Naive B cell (primary cell): ENCODE data around the gene MKS1. TPM values are rescaled to one million over a fixed set of nuclear protein-coding genes. Genes with fewer than 3 reads are reported as not detected.
A peak's percentile ranks its signal among the peaks of the same experiment; 100 is the strongest.

Source experiments
- ATAC-seq, 2 donors: fragments of 150-1000 bp; cut with Tn5 transposase; 2 replicates each; pipeline ENCODE4 v1.10.0; 2021; ENCODE audit warnings: low read depth in 2 of 2, mild to moderate bottlenecking in 2 of 2, moderate library complexity in 2 of 2
- DNase-seq: peaks from one replicate; pipeline ENCODE4 v3.0.0; 2022
- H3K27ac Mint-ChIP-seq, 6 donors: one replicate each; pipeline ENCODE4 v1.8.0; 2020 to 2022; ENCODE audit warnings: mild to moderate bottlenecking in 6 of 6, mixed read lengths in 6 of 6, moderate library complexity in 5 of 6, inconsistent platforms in 2 of 6
- H3K27me3 Mint-ChIP-seq, 3 donors: one replicate each; pipeline ENCODE4 v1.8.0; 2021 to 2022; ENCODE audit warnings: mixed read lengths in 3 of 3, mild to moderate bottlenecking in 1 of 3
- H3K36me3 Mint-ChIP-seq, 2 donors: one replicate each; pipeline ENCODE4 v1.8.0; 2020 to 2022; ENCODE audit warnings: mixed read lengths in 2 of 2, inconsistent platforms in 1 of 2, mild to moderate bottlenecking in 1 of 2
- H3K4me1 Mint-ChIP-seq, 3 donors: one replicate each; pipeline ENCODE4 v1.8.0; 2020 to 2022; ENCODE audit warnings: mixed read lengths in 3 of 3, inconsistent platforms in 1 of 3, mild to moderate bottlenecking in 1 of 3, moderate library complexity in 1 of 3
- H3K4me3 Mint-ChIP-seq, 8 donors: one replicate each; pipeline ENCODE4 v1.8.0; 2020 to 2022; ENCODE audit warnings: mild to moderate bottlenecking in 8 of 8, mixed read lengths in 8 of 8, moderate library complexity in 8 of 8, inconsistent platforms in 2 of 8
- H3K9me3 Mint-ChIP-seq, 7 donors: one replicate each; pipeline ENCODE4 v1.8.0; 2020 to 2022; ENCODE audit warnings: mixed read lengths in 7 of 7, mild to moderate bottlenecking in 5 of 7, inconsistent platforms in 2 of 7, moderate library complexity in 1 of 7
- polyA plus RNA-seq, 6 donors: library from polyadenylated mRNA; unstranded; fragments of 300-500 nt; fragmentation: Illumina TruSeq; gene quantifications; one replicate each; pipeline ENCODE4 v1.2.3, GENCODE V29; 2021; ENCODE audit warnings: low read depth in 6 of 6

Gene MKS1
- polyA plus RNA-seq, 6 donors from 2014 or later: 2.1 to 7.0 (median 3.7) TPM

DNA sequence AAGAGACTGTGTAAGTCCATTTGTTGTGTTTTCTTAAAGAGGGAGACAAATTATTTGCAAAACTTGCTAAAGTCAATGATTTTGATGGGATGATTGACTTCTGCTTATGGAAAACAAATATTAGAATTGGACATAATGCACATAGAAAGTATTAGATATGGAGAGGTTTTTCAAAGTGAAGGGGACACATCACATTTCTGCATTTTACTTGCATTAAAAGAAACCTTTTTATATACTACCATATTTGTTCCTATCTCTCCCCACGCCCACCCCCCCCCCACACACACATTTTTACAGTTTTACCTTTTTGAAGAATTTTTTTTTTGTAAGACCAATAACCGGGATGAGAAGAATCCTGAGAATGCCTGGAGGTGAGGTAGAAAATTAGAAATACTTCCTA is 60.9 kb downstream of the MKS1 start:
- no peak overlapping the region for H3K27ac Mint-ChIP-seq
- H3K4me1 Mint-ChIP-seq: peaks cover 6 to 10% (median 9%) of the 10 kb centered on the region in 3 donors
- H3K27me3 Mint-ChIP-seq: peaks cover 41 to 57% (median 42%) of the 10 kb centered on the region in 3 donors
- no peak overlapping the region for H3K4me3 Mint-ChIP-seq
- peaks cover 0 to 12% of the 10 kb centered on the region in 2 donors for H3K36me3 Mint-ChIP-seq
- no peak for DNase-seq
- no peak for ATAC-seq
- peaks cover 0 to 3% (median 0%) of the 10 kb centered on the region in 7 donors for H3K9me3 Mint-ChIP-seq

- H3K4me3 Mint-ChIP-seq: peak overlapping the region; percentile 53 to 87 (median 83)
- peaks cover 6 to 16% (median 15%) of the 10 kb centered on the region in 3 donors for H3K4me1 Mint-ChIP-seq
- peaks cover 0 to 3% (median 0%) of the 10 kb centered on the region in 7 donors for H3K9me3 Mint-ChIP-seq
- DNase-seq (no peak), ATAC-seq (peak; percentile 50 to 68)
- H3K27me3 Mint-ChIP-seq: peaks cover 38 to 53% (median 38%) of the 10 kb centered on the region in 3 donors
- peak overlapping the region in 1 of 6 donors; percentile 17 for H3K27ac Mint-ChIP-seq
- H3K36me3 Mint-ChIP-seq: peaks cover 0 to 12% of the 10 kb centered on the region in 2 donors
Observed at GRCh38 chr17:58156839-58157803, 61.9 kb downstream of the MKS1 start.

Other genes starting within 250 kb of the MKS1 start
- gene VEZF1, start 231.0 kb downstream of the MKS1 start, polyA plus RNA-seq: 10 to 100 TPM; 39.6 to 58.2 (median 50.6) TPM
- 10 to 100 TPM; 29.1 to 57.3 (median 41.8) TPM for gene SRSF1, start 212.0 kb downstream of the MKS1 start, polyA plus RNA-seq
- 1 to 10 TPM in 1 of 6 donors, under 1 TPM in 5; 0.26 to 1.2 (median 0.82) TPM for gene DYNLL2, start 135.8 kb downstream of the MKS1 start, polyA plus RNA-seq
- gene OR4D1, start 70.9 kb downstream of the MKS1 start, polyA plus RNA-seq: under 1 TPM in 1 of 6 donors, not detected in 5; 0.07 TPM
- gene OR4D2, start 52.3 kb downstream of the MKS1 start, polyA plus RNA-seq: not detected
- not detected for gene EPX, start 26.5 kb downstream of the MKS1 start, polyA plus RNA-seq
- gene LPO, start 19.3 kb upstream of the MKS1 start, polyA plus RNA-seq: not detected
- gene MPO, start 61.7 kb upstream of the MKS1 start, polyA plus RNA-seq: under 1 TPM in 2 of 6 donors, not detected in 4; 0.12 to 0.29 TPM
- gene TSPOAP1, start 109.5 kb upstream of the MKS1 start, polyA plus RNA-seq: under 1 TPM in 4 of 6 donors, not detected in 2; 0.03 to 0.58 (median 0.38) TPM
- 100 to 1,000 TPM in 4 of 6 donors, 10 to 100 TPM in 2; 77.4 to 128 (median 110) TPM for gene SUPT4H1, start 132.9 kb upstream of the MKS1 start, polyA plus RNA-seq
- gene RNF43, start 198.3 kb upstream of the MKS1 start, polyA plus RNA-seq: 1 to 10 TPM in 1 of 6 donors, under 1 TPM in 5; 0.28 to 1.2 (median 0.56) TPM